Measurements from ENCODE around the gene PKN3. TPM values are rescaled to one million over a fixed set of nuclear protein-coding genes. Genes with fewer than 3 reads are reported as not detected.

The PKN3 gene
- total RNA-seq, 1 experiment from 2014 or later, result 2.1 TPM

GRCh38 chr9:128669786-128670185 is 32.5 kb upstream of the PKN3 start:
- POLR2A ChIA-PET, result no interaction called here
- intact Hi-C loops (cut with micrococcal nuclease; ENCODE audit: unreplicated experiment), result no loop called here

GRCh38 chr9:128675382-128675781 is 26.9 kb upstream of the PKN3 start:
- no peak for DNase-seq
- ChIA-PET POLR2A (interaction anchor here (0.5 kb wide), 1 partner anchor 17 kb away, joined by 4 read pairs; no protein-coding TSS in a partner anchor), CTCF (no interaction called here)
- Histone ChIP-seq H3K9me3 (no peaks in the 10 kb centered on the region), H3K4me1 (no peaks in the 10 kb centered on the region), H3K4me3 (ENCODE audit: low read depth, low read length) (no peak overlapping the region), H3K27me3 (replicated peaks; ENCODE audit: control insufficient read depth, insufficient read depth, low read length) (no peaks in the 10 kb centered on the region), H3K36me3 (ENCODE audit: control insufficient read depth, insufficient read depth, low read length) (no peaks in the 10 kb centered on the region)
- BruUV-seq (replicated peaks), result no TSS peak
- no peaks in the 10 kb centered on the region for H3K9me3 Mint-ChIP-seq (ENCODE audit: unreplicated experiment)
- no peak for TF ChIP-seq CTCF (IDR thresholded peaks at IDR 0.05; ENCODE audit: insufficient read depth in 1 of 2, low read depth in 1 of 2, low read length in 1 of 2, severe bottlenecking in 1 of 2, unreplicated experiment in 1 of 2)
- H3K4me3 Mint-ChIP-seq (ENCODE audit: unreplicated experiment), result no peak overlapping the region
- no peaks in the 10 kb centered on the region for H3K27me3 Mint-ChIP-seq (ENCODE audit: insufficient read depth, unreplicated experiment)
- no peak overlapping the region for H3K27ac Mint-ChIP-seq (ENCODE audit: unreplicated experiment)
- H3K4me1 Mint-ChIP-seq (ENCODE audit: low read depth, unreplicated experiment), result no peaks in the 10 kb centered on the region
- peaks cover 4% of the 10 kb centered on the region for H3K36me3 Mint-ChIP-seq (ENCODE audit: insufficient read depth, unreplicated experiment)
- intact Hi-C loops (cut with micrococcal nuclease; ENCODE audit: unreplicated experiment), result no loop called here

More at GRCh38 chr9:128669786-128670185, 32.5 kb upstream of the PKN3 start:
- H3K4me1 Mint-ChIP-seq (ENCODE audit: low read depth, unreplicated experiment), result no peaks in the 10 kb centered on the region
- peaks cover 10% of the 10 kb centered on the region for H3K4me1 ChIP-seq
- TF ChIP-seq CTCF (IDR thresholded peaks at IDR 0.05; ENCODE audit: insufficient read depth in 1 of 2, low read depth in 1 of 2, low read length in 1 of 2, severe bottlenecking in 1 of 2, unreplicated experiment in 1 of 2), result no peak
- no TSS peak for BruUV-seq (replicated peaks)
- H3K27me3 Mint-ChIP-seq (ENCODE audit: insufficient read depth, unreplicated experiment), result no peaks in the 10 kb centered on the region
- H3K36me3 Mint-ChIP-seq (ENCODE audit: insufficient read depth, unreplicated experiment), result peaks cover 7% of the 10 kb centered on the region
- no peaks in the 10 kb centered on the region for H3K36me3 ChIP-seq (ENCODE audit: control insufficient read depth, insufficient read depth, low read length)
- no peak for DNase-seq
- CTCF ChIA-PET, result no interaction called here
- H3K4me3 Mint-ChIP-seq (ENCODE audit: unreplicated experiment), result no peak overlapping the region
- H3K27ac Mint-ChIP-seq (ENCODE audit: unreplicated experiment), result no peak overlapping the region
- no peaks in the 10 kb centered on the region for H3K9me3 Mint-ChIP-seq (ENCODE audit: unreplicated experiment)
- H3K9me3 ChIP-seq, result no peaks in the 10 kb centered on the region
- no peak overlapping the region for H3K4me3 ChIP-seq (ENCODE audit: low read depth, low read length)
- H3K27me3 ChIP-seq (replicated peaks; ENCODE audit: control insufficient read depth, insufficient read depth, low read length), result no peaks in the 10 kb centered on the region

- Histone ChIP-seq H3K4me3 (ENCODE audit: low read depth, low read length) (no peak overlapping the region), H3K9me3 (no peaks in the 10 kb centered on the region), H3K36me3 (ENCODE audit: control insufficient read depth, insufficient read depth, low read length) (no peaks in the 10 kb centered on the region), H3K4me1 (peaks cover 1% of the 10 kb centered on the region), H3K27me3 (replicated peaks; ENCODE audit: control insufficient read depth, insufficient read depth, low read length) (no peaks in the 10 kb centered on the region)
- CTCF ChIA-PET, result no interaction called here
- no peaks in the 10 kb centered on the region for H3K9me3 Mint-ChIP-seq (ENCODE audit: unreplicated experiment)
- H3K4me1 Mint-ChIP-seq (ENCODE audit: low read depth, unreplicated experiment), result peaks cover under 1% of the 10 kb centered on the region
- DNase-seq, result no peak
- H3K4me3 Mint-ChIP-seq (ENCODE audit: unreplicated experiment), result no peak overlapping the region
- H3K27ac Mint-ChIP-seq (ENCODE audit: unreplicated experiment), result no peak overlapping the region
- no TSS peak for BruUV-seq (replicated peaks)
- TF ChIP-seq CTCF (IDR thresholded peaks at IDR 0.05; ENCODE audit: insufficient read depth in 1 of 2, low read depth in 1 of 2, low read length in 1 of 2, severe bottlenecking in 1 of 2, unreplicated experiment in 1 of 2), result no peak
- POLR2A ChIA-PET, result no interaction called here
- H3K27me3 Mint-ChIP-seq (ENCODE audit: insufficient read depth, unreplicated experiment), result no peaks in the 10 kb centered on the region
- intact Hi-C loops (cut with micrococcal nuclease; ENCODE audit: unreplicated experiment), result no loop called here
- peaks cover 4% of the 10 kb centered on the region for H3K36me3 Mint-ChIP-seq (ENCODE audit: insufficient read depth, unreplicated experiment)
Measured at GRCh38 chr9:128677794-128678193, 24.5 kb upstream of the PKN3 start.

Measured in Caco-2 (cell line).